IPS-NIHi7 (cell line): ENCODE measurements around the gene PLA2R1.

ENCODE experiments used
- DNase-seq: peaks from one replicate; pipeline ENCODE4 v3.0.0; 2012; ENCODE audit warnings: mixed read lengths; ENCODE audit errors: extremely low spot score

PLA2R1 gene

GRCh38 chr2:160062292-160063005 is at the start of gene PLA2R1:
Gene PLA2R1 (minus strand): TSS chr2:160062615. CDS start chr2:160062403, 212 bp downstream.
- peak; percentile 75 for DNase-seq

DNA sequence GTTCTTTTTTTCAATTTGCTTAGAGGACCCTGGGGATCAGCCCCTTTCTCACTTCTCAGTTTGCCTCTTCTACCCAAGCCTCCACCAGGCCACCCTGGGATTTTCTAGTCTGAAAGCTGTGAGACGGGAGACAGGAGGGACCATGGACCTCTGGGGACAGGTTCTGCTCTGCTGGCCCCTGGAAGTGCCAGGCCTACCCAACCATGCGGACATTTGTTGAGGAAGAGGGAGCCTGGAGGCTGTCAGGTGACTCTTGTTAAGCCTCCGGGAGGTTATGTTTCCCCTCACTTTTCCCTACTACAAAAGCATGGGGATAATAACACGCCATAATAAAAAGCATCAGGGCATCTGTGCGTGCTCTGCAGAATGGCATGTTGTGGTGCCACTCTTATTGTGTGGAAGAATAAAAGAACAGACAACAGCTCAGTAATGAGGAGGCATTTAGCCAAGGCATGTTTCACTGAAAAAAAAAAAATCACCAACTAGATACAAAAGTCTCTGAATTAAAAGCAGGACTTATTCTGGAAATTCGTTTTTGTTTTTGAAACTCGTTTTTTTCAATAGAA is 48.3 kb upstream of the PLA2R1 start:
- DNase-seq = no peak

DNA sequence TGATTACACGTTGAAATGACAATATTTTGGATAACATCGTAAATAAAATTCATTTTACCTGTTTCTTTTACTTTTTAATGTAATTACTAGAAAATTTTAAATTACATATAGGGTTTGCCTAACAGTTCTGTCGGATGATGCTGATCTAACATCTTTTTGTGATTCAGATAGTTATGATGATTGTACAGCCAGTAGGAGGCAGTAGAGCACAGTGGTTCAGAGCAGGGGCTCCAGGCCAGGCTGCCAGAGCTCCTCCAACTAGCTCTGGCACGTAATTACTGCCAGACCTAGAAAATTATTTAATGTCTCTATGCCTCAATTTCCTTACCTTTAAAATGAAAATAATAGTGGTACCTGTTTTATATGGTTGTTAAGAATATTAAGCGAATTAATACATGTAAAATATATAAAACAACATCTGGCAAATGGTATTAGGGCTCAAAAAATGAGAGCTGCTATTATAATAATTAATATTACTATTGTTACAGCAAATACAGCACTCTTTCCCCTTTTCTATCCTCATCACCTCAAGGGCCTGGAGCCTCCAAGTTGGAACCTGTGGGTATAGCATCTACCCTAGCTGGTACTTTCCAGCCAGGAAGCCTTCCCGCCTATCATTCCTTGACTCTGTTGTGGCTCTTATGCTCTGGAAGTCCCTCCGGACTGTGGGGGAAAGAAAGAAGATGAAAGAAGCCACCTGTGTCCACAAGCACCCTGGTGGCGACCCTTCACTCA is 47.7 kb upstream of the PLA2R1 start:
- DNase-seq = peak; percentile 78

GRCh38 chr2:160109243-160109642 is 46.8 kb upstream of the PLA2R1 start:
- no peak for DNase-seq

DNA sequence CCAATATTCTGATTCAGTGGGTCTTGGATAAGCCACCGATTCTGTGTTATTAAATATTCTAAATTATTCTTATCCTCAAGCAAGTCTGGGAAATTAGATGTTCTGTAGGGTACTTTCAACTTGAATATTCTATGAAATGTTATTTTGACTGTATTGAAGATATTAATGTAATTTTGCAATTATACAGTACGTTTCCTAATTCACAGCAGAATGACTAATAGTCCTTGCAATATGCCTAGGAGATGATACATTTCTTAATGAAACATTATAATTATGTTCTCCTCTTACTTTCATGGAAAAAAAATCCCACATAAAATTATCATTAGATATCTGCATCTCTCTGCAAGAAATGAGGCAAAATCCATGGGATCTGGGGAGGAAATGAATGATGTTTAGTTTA is 46.2 kb upstream of the PLA2R1 start:
- DNase-seq = no peak

DNA sequence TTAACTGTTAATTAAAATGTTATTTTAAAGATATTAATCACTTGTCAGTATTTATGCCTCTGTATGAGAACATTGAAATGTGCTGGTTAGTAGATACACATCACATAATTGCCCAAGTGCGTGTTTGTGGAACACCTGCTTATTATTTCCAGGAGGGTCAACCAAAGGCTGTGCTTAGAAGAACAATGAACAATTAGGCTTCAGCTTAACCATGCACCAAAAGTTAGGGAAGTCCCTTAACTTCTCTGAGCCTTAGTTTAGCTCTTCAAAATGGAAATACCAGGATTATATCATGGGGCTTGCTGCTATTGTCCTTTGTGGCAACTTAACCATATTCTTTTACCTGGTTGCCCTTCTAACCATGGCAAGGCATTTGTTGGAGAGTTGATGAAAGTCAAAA is 43.0 kb upstream of the PLA2R1 start:
- no peak for DNase-seq

DNA sequence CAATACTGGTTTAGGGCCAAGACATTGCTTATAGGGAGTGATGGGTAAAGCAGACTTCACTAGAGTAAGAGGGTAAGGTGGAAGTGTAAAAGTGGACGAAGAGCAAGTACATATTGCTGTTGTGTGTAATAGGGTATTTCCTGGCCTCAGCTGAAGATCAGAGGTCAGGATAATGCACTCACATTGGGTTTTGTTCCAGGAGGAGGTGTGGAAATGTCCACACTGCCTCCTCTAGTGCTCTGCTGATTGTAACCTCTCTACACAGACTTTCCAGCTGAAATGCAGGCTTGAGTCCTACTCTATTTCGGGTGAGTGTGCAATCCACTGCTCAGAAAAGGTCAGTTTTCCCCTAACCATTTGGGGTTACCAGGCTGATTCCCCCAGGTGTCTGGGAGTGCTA is 41.7 kb upstream of the PLA2R1 start:
- DNase-seq = no peak

DNA sequence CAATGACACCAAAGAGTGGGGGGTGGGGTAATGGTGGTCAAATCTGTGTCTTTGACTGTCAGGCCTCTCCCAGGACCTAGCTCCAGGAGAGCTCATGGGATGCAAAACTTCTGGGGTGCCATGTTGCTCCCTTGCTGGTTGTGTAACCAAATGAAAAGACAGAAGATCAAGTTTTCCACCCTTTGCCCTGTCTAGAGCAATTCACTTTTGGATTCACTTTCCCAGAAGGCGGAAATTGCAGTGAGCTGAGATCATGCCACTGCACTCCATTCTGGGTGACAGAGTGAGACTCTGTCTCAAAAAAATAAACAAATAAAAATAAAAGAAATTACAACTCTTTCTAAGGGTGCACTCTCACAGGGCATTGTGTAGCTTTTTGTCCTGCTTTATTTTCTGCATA is 34.9 kb upstream of the PLA2R1 start:
- no peak for DNase-seq

- no peak for DNase-seq
Observed at GRCh38 chr2:160096409-160096808, 34.0 kb upstream of the PLA2R1 start.

GRCh38 chr2:160092445-160092844 is 30.0 kb upstream of the PLA2R1 start:
- DNase-seq = no peak

DNA sequence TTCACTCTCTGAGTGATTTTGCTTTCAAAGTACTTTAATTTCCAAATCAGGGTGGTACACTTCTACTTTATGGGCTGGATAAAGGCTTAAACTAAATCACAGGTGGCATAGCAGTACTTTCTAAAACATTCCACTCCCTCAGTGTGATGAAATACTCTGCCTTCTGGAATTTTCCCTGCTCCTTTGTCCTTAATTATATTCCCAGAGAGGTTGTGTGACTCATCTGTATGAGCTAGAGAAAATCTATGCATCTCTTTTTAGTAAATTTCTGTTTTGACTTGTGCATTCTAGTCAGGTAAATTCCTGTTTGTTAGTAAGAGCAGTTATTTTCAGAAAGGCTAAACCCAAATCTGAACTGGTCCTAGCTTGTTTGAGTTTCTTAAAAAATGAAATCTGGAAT is 29.0 kb upstream of the PLA2R1 start:
- no peak for DNase-seq

DNA sequence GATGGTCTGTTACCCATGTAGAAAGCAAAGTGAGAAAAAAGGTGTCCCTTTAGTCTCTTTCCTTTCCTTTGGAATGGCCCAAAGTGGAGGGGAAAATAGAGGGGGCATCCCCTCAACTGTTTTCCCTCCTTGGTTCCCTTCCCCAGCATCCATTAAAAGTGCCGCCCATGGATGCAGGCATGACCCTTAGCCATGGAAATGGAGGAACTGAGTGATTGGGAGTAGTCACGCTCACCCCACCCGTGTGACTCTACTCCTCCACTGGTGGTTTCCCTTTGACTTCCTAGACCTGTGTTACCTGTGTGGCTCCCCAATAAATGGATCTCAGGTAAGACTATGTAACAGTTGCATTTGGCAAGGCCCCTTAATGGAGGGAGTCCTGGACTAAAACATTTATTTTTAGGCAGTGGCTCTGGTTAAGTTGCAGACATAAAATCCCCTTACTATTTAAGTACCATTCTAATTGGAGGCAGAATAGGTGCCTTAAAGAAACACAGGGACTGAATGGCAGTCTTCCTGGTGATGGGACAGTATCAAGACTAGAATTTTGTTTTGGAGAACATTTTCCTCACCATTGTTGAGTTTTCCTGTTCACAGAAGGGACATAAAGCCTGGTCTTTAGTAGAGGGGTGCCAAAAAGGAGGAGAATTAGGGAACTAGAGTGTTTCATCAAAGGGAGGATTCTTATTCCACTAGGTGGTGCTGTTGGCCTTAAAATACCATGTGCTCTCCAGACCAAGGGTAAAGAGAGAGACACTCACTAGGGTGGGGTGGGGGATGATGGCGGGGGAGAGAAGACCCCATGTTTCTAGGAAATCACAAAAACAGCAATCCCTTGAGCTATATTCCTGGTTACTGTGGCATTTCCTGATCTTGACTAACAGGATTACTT is 25.7 kb upstream of the PLA2R1 start:
- peak; percentile 26 for DNase-seq

DNA sequence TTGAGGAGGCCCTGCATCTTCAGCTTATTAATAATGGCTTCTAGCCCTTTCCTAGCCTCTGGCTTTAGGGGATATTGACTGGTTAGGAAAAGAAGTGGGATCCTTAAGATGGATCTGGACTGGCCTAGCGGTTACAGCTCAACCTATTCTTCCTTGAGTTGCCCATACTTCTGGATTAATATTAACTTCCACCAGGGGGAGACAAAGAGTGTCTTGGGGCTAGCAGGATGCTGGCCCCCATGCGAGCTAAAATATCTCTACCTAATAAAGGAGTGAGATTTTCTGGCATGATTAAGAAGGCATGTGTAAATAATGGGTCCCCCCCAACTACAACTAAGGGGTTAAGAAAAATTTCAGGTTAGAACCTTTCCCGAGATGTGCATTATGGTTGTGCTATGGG is 23.2 kb upstream of the PLA2R1 start:
- no peak for DNase-seq

DNA sequence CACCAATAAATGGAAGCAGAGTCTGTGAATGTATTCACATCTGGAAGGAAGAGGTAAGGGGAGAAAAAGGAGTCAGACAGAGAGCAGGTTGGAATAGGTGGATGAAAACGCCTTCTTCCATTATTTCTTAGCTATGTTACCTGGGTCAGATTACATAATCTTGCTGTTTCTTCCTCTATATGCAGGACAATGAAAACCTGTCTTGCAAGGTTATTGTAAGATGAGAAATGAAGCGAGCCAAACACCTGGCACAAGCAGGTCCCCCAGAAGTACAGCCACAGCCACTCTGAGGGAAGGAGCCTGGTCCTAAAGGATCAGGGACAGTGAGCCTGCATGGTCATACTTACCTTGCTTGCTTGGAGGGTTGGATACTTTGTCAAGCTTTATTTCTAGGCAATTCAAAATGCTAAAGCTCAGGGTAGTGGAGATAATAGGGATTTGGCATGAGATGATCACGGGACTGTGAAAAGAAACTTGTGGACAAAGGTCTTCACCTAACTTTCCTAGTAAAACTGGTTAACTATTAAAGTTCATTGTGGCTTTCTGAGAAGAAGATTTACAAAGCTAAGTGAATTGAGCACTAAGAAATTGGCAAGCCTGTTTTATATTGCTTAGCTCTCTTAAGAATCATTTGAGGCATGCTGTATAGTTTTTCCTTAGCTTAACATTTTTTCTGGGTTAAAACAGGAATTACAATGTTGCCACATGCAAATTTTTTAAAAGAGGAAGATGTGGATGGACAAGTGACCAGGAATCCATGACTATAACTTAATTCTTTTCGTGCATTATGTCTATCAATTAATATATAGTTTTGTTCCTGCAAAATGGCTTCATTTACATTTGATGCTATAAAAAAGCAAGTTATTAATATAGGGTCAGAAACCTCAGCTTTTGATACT is 15.7 kb upstream of the PLA2R1 start:
- no peak for DNase-seq

DNA sequence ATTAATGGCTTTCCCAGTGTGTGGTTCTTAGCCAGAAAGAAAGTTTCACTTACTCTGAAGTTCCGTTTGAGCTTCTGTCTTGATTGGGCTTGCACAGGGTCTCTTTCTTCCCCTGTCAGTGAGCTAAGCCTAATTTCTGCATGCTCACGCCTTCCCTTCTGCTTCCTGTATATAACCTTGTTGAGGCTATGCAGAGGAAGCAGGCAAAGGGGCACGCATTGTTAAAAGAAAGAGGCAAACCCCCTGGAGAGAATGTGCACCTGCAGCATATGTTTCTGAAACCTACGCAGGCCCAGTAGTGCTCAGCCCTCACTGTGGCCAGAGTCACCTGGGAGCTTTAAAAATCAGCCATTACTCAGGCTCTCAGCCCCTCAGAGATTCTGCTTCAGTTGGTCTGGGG is 14.5 kb upstream of the PLA2R1 start:
- no peak for DNase-seq

GRCh38 chr2:160076241-160076640 is 13.8 kb upstream of the PLA2R1 start:
- DNase-seq = no peak

GRCh38 chr2:160075171-160075570 is 12.8 kb upstream of the PLA2R1 start:
- no peak for DNase-seq

GRCh38 chr2:160073284-160073888 is 11.0 kb upstream of the PLA2R1 start:
- DNase-seq = no peak

- DNase-seq = no peak
Observed at GRCh38 chr2:160068906-160069305, 6.5 kb upstream of the PLA2R1 start.

GRCh38 chr2:160064916-160065315 is 2.5 kb upstream of the PLA2R1 start:
- no peak for DNase-seq
